Stimulated activated CD4-positive, alpha-beta T cell treated with anti-CD3 and anti-CD28 coated beads, Interleukin-4, amount 100 ng/mL, for 24 hours (primary cell): ENCODE measurements around the gene COL4A2.

Source experiments
- DNase-seq: peaks from one replicate; pipeline ENCODE4 v3.0.0-alpha.2; 2020

COL4A2 gene

DNA sequence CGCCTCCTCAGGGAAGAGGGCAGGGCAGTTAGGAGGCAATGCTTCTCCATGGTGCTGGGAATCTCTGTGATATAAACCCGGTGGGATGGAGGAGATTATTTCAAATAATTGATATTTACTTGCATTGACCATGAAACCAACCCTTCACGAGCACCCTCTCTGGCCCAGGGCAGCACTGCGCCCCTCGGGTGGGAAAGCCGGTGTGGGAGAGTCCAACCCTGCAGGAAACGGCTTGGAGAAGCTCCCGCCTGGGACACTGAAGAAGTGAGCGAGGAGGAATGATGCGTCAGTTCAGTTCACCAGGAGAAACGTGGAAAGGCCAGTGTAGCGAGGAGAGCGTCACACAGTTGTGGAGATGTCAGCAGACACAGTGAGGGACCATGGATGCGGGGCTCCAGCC is 99.9 kb downstream of the COL4A2 start:
- no peak for DNase-seq

DNA sequence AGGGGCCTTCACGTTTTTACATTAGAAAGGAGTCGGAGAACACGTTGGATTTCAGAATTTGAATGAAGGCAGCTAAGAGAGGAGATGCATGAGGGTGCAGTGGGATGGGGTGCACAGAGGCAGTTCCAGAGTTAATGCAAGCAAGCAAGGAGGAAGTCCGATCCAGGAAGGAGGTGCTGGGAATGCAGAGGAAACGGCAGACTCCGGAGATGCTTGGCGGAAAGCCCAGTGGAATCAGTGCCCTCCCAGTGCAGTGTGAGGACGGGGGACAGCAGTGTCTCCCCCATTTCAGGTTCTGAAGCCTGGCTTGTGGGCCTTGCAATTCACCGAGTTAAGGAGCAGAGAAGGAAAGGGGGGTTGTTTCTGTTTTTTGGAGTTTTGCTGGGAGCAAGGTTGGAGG is 100.4 kb downstream of the COL4A2 start:
- DNase-seq, result no peak

DNA sequence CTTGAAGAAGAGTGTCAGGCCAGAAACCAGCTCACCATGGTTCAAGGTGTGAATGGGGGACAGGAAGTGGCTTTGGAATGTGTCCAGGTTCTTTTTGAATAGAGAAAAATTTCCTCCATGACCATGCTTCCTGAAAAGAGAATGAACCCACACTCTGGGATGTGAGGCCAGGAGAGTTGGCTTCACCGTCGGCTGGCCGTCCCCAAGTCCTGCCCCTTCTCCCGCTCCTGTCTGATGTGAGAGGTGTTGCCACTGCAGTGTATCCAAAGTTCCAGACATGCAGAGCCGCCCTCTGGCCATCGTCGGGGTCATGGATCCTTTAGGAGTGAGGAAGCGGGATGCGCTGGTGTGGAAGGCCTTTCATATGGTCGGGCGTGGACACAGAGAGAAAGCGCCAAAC is 101.2 kb downstream of the COL4A2 start:
- DNase-seq, result no peak

DNA sequence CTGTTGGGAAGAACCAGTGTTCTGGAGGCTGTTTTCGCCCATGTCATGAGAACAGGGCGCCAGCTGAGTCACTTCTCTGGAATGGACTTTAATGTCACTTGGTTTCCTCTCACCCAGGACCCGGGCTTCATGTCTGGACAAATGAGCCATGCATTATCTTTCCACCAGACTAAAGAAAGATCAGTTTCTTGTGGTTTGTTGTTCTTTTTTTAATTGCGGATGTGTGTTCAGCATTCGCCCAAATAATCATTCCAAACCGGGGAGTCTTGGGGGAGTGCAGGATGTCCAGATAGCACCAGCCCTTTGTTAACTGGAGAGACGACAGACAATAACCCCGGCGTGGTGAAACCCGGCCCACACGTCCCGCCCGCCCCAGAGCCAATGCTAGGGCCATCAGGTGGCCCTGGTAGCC is 102.5 kb downstream of the COL4A2 start:
- DNase-seq, result no peak

DNA sequence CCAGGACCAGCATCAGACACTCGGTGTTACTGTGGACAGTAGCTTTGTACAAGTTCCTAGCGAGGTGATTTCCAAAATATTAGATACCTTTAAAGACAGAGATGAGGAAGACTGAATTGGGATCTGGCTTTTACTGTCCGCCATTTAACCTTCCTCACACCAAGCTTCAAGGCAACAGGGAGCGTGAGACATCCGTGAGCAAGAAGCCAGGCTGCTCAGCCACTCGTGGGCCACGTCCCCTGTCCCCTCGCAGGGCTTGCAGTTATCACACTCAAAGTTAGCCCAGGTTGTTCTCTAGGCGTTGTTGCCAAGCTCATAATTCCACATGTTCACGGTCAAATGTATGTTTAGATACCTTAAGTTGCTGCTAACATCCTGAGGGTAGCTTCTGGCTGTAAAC is 102.9 kb downstream of the COL4A2 start:
- no peak for DNase-seq

DNA sequence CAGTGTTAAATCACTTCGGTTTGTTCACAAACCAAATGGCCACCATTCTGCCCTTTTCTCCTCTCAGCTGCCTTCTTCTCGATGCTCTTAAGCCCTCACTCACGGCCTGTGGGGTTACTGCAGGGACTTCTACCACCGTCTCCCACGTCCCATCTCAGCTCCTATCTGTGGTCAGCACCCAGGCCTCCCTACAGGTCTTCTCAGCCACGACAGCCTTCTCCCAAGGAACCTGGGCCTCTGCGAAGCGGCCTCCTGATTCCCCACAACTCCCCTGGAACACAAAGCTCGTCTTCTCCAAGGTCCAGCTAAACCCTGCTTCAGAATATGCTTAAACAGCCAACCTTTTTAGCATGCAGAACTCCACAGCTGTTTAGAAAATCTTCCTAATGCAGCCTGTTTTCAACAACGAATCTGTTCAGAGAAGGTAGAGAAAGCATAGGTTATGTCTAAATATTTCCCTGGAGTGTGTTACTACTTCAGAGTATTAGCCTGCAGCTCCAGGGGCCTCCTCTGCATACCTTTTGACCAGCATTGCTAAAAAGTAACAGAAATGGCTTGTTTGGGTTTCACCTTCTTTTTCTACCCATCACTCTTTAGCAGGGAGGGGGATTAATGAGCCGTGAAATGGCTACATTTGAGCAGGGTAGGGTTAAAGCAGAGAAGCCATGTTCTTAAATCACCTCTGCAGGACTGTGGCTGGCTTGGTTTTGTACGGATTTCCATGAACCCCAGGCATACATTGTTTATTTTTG is 104.0 kb downstream of the COL4A2 start:
- DNase-seq, result no peak

DNA sequence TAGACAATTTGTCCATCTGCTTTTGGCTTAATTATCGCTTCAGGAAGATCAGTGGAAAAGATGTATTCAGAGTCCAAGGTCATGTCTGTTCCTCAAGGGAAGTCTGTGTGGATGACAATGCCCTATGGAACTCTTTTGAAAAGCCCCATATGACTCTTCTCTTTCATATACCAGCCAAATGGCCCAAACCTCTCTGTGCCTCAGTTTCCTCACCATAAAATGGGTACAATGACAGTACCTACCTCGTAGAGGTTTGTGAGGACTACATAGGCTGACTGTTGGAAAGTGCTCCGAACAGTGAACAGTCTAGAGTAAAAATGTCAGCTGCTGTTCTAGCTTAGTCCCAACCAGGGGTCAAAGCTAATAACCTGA is 104.6 kb downstream of the COL4A2 start:
- DNase-seq, result no peak

DNA sequence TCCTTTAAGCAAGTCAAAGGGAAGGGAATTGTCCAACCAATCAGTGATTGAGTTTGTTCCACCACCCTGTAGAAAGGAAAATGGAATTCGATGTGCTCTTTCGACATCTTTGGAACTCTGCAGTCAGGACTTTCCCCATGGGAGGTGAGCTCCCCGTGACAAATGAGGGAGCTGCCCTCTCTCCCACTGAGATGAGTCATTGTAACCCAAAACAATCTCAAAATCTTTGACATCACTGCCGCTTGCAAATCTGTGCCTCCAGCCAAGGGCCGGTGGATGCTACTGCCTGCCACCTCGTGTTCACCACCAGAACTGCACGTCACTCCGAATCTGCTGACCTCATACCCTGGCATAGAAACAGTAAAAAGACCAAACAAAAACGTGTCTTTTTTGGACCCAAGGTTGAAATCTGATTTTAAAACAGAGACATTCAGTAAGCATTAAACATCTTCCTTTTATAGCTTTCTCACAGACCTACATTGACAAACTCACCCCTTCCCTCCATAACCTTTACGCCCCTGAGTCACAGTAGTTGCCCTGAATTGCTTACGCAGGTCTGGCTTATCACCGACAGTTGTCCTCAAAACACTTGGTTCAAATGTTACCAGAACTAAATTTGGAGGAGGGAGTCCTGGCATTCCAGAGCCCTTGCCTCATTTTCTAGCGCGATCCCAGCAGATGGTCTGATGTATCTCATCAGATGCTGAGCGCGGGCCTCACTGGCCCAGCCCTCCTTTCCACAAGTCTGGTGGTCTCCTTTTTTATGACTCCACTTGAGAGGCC is 105.2 kb downstream of the COL4A2 start:
- DNase-seq, result peak; percentile 66

DNA sequence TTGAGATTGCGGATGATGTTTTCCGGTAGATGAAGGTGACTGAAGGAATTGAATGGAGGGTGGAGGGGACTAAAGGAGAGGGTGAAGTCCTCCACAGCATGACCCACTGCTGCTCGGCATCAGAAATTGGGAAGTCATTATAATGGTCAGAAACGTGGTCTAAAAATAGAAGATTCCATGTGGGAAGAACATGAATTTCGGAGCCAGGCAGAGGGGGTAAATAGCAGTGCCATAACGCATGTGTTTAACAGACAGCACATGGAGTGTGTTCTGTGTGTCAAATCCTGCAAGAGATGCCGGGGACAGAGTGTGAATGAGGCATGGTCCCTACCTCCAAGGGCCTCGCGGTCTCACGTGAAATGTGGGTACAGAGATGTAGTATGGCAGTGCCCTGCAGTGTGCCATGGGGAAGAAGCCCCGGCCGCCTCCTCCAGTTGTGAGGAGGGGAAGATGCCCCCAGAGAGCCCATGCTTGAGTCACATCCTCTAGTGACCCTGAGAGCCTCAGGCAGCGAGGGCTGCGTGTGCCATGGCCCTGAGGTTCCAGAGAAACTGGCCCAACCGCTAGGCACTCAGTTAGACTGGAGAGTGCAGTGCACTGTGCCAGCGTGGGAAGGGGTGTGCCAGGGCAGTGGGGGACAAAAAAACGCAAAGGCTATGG is 106.1 kb downstream of the COL4A2 start:
- DNase-seq, result no peak

DNA sequence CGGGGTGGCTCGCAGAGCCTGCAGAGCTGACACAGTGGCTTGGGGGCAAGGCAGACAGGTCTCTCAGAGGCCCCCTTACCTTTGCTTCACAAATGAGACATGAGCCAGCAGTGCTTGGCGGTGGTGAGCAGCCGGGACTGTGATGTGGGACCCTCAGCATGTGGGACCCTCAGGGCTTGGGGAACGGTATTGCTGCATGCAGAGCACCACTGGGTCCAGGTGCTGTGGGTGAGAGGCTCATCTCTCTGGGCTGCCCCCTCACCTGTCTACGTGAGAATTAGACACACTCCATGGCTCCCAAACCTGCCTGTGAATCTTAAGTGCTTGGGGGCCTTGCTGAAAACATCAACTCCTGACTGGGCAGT is 106.6 kb downstream of the COL4A2 start:
- DNase-seq, result no peak

DNA sequence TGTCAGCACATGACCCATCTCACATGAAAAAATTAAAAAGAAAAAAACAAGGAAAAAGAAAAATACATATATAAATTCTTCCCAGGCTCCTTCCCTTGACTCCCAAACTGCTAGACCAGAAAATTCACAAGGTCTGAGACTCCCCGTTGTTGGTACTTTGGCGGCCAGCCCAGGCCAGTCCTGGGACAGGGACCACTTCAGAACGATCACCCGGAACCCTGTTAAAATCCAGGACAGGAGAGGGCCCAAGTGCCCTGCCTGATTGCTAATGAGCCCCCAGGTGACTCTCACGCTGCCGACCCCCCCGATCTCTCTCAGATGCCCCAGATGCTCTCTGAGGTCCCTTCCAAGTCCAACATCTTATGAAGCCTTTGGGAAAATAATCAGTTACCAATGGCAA is 107.2 kb downstream of the COL4A2 start:
- no peak for DNase-seq

DNA sequence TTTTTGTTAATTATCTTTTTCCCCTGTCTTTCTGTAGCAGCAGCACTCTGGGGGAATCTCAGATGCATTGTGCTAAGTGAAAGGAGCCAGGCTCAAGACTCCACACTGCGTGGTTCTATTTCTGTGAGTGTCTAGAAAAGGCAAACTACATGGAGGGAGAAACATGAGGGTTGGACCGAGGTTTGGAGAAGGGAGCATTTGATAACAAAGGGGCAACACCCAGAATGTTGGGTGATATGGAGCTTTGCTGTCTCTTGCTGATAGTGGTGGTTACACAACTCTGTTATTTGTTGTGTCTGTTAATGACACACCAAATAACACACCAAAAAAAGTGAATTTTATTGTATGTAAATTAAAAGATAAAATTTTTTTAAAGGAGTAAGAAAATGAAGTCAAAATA is 107.8 kb downstream of the COL4A2 start:
- no peak for DNase-seq

DNA sequence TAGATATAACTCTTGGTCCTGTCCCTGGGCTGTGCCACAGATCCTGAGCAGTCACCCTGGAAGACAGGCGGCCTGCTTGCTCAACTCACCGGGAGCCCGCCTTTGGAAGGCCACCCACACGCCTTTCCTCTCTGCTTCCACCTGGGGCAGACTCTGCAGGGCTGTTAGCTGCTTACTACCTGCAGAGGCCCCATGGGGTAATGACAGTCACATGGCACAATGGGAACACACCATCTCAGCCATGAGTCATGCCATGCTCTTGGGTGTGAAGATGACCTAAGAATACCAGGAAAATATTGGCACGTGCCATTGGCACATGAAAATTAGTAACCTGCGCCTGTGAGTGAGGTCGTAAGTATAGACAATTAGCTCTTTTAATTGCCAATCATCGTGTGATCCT is 108.6 kb downstream of the COL4A2 start:
- DNase-seq, result no peak

DNA sequence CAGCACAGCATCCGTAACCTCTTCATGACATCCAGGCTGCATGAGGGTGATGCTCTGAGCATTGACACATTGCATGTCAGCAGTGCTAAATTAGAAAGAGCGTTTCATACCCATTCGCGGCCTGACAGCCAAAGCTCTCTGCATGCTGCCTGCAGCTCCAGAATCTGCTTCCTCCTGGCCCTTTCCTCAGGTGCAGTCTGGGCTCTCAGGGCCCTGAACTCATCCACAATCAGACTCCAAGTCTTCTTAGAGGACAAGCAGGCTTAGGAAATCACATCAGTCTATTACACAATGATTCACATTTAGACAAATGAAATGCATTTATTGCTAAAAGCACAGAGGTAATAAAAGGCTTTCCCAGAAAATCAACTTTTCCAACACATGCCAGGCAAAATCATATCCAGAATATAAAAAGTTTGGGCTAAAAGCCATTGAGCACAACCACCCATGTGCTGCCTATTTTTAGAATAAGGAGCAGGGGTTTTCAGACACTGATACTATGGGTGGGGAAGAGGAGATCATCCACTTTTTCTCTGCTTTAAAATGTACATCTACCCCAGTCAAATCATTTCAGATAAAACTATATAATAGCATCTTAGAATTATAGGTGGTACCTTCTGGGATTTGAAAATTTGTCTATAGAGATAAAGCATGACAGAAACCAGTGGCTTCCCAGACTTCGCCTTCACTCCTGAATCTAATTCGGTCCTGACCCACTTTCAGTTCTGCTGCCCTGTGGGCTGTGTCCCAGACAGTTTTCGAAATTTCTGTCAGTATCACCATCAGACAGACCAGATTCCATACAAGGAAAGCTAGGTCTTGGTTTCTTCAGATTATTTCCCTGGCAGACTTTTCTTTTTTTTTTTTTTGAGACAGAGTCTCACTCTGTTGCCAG is 109.3 kb downstream of the COL4A2 start:
- DNase-seq, result no peak

DNA sequence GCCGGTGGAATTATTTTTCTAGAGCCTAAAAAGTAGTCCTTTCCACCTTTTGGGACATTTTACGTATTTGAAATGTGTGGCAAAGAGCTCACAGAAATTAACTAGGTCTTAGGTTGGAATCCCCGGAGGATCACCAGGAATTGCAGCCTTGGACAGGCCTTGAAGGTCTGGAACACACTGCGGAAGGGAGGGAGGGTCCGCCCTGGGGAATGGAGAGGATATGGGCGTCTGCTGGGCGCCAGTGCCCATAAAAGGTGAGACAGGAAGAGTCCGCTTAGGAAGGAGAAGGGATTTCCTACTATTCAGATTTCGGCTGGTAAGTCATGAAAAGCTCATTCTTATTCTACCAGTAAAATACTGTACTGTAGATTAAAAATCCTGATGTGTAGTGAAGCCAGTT is 111.9 kb downstream of the COL4A2 start:
- no peak for DNase-seq

DNA sequence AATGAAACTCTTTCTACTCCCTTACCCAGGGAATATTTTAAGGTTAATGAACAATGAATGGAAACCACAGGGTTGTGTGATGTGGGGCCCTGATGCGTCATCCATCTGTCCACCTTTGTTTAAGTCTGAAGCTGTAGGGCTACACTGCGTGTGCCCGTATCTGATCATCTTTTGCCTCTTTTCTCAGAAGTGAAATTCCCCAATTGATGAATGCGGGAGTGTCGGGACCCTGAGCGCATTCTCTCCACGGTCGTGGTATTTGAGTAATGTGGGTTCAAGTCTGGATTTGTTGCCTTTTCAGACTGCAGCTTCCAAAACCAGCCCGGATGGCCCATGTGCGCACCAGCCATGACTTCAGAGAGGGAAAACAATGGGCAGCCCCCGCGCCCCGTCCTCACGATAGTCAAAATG is 112.3 kb downstream of the COL4A2 start:
- no peak for DNase-seq

DNA sequence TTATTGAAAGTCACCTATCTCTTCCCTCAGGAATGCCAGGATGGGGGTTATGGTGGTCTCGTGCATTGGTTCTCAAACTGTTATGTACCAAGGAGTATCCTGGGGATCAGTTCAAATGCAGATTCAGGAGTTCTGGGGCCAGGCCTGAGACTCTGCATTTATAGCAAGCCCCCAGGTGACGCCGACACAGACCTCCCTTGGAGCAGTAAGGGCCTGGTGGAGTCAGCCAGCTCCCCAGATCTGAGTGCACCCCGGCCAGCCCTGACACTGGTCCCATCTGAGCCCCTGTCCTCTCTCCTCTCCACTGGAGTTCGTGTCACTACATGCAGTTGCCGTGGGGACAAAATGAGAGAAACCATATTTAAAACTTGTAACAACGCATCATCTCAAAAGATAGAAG is 112.9 kb downstream of the COL4A2 start:
- DNase-seq, result no peak

DNA sequence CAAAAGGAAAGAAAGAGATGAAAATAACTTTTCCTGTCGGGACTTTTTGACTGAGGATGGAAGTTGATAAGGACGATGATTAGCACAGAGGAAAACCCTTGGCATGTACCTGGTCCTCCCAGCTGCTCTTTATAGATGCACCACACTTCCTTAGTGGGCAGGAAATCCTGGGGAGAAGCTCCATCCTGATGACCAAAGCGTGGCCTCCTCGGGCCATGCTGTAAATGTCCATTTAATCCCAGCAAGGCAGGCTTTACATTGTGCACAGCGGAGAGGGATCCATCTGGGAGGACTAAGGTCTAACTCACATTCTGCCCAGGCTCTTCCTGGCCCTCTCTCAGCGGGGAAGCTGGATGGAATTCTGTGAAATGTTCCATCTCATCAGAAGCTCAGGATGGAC is 113.5 kb downstream of the COL4A2 start:
- no peak for DNase-seq

DNA sequence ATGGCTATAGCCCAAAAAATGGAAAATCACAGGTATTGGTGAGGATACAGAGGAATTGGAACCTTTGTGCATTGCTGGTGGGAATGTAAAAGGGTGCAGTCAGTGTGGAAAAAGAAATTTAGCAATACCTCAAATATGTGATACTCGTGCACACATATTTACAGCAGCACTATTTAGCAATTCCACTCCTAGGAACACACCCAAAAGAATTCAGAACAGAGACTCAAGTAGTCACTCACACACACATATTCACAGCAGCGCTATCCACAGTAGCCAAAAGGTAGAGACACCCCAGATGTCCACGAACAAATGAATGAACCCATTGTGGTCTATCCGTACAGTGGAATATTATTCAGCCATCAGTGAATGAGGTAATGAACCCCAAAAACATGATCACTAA is 114.0 kb downstream of the COL4A2 start:
- no peak for DNase-seq

DNA sequence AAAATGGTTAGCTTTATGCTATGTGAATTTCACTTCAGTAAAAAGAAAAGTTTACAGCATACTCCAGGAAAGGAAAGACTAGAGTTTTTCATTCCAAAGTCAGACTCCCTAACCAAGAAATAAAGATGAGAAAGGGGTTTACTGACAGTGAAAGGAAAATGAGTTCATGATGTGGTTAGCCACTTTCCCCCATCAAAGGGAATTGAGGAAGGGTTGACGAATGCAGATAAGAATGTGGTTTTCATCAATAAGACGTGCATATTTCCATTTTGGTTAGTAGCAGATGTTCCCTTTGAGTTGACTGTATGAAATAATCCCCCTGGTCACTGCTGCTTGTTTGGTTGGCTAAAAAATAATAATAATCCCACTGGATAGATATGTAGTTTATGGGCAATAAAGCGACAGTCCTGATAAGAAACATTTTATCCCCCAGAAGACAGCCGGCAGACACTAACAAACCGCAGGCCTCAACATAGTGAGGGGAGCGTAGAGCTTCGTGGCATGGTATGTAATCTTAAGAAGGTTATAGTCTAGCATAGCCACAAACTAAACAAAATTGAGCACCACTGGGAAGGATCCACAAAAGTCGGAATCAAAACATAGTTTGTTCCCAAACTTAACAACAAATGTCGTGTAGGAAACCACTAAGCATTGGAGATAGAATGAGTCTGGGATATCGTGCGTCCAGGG is 114.8 kb downstream of the COL4A2 start:
- DNase-seq, result no peak

DNA sequence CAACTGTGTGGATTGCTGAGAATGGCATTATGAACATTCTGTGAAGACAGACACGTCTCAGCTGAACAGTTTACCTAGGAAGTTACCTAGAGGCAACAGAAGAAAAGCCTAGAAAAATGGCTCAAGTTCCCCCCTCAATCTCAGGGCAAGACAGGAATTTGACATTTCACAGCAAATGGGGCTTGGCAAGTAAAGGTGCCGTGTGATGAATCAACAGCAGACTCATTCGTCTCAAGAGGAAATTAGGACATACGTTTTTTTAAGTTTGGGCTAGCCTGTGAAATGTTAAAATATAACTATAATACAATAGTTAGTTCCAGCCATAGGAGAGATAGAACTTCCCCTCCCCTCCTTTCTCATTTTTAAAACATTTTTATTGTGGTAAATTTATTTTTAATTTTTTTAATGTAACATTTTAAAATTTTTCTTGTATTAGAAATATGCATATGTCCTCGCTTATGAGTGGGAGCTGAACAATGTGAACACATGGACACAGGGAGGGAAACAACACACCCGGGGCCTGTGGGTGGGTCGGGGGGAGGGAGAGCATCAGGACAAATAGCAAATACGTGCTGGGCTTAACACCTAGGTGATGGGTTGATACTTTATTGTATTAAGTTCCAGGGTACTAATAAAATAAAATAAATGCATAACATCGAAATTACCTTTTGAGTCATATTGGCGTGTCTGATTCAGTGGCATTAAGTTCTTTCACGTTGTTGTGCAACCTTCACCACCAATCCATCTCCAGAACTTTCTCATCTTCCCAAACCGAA is 116.0 kb downstream of the COL4A2 start:
- DNase-seq, result no peak
